ENCODE measurements around the gene DOCK6. TPM values are rescaled to one million over a fixed set of nuclear protein-coding genes. Genes with fewer than 3 reads are reported as not detected.

DOCK6 gene
- total and polyA plus RNA-seq, 10 of the 15 experiments (the other 5 are each of a cell fraction or from before 2014, with no cell fraction given), result 0.76 to 24.8 (median 4.7) TPM

DNA sequence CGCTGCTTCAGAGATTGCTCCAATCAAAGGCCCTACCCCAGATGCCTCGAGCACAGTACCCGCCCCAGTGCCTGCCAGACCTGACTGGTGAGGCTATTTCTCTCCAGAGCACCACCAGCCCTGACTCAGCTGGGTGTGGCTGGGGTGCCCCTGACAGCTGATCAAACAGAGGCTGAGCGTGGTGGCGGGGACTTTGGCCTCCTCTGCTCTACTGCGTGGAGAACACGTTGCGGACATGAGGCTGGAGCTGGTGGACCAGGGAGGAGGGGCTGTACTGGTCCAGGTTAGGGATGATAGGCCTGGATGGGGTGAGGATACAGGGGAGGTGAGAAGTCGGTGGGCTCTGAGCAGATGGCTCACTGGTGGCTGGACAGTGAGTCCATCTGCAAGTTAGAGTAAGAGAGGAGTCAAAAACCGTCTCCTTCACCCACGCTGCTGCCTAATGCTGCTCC is 3.5 kb upstream of the DOCK6 start:
- ChIA-PET CTCF (interaction anchor here (1.0 kb wide), 1 partner anchor 14 kb away, joined by 3 read pairs; no protein-coding TSS in a partner anchor), RAD21 (ENCODE audit: unreplicated experiment) (no interaction called here), SMC1A (ENCODE audit: uncharacterized antibody, unreplicated experiment) (interaction anchor here (0.5 to 1.3 kb wide), 2 partner anchors 15 to 111 kb away, joined by 3 to 4 read pairs; no protein-coding TSS in a partner anchor), POLR2A (interaction anchor here (0.6 kb wide), 1 partner anchor 264 kb away, joined by 5 read pairs; no protein-coding TSS in a partner anchor)
- Histone ChIP-seq H3K79me2 (ENCODE audit: control insufficient read depth, insufficient read depth, low read length) (no peaks in the 10 kb centered on the region), H3K9ac (ENCODE audit: control insufficient read depth, insufficient read depth, low read length) (no peak overlapping the region), H3K27me3 (replicated peaks in 1 of 2; ENCODE audit: control insufficient read depth in 2 of 2, insufficient read depth in 2 of 2, low read length in 1 of 2) (no peaks in the 10 kb centered on the region), H2AFZ (ENCODE audit: control insufficient read depth, low read depth, low read length) (no peak overlapping the region), H3K4me2 (ENCODE audit: control insufficient read depth, insufficient read depth) (no peak overlapping the region), H3K4me1 (ENCODE audit: control insufficient read depth, insufficient read depth, low read length) (peaks cover 5% of the 10 kb centered on the region; the same call in 1 of the 2 replicates), H3K36me3 (ENCODE audit: control insufficient read depth in 2 of 2, insufficient read depth in 2 of 2, low read length in 1 of 2) (no peaks in the 10 kb centered on the region), H3K27ac (ENCODE audit: control insufficient read depth, insufficient read depth) (no peak overlapping the region), H3K9me3 (replicated peaks; ENCODE audit: control insufficient read depth, insufficient read depth, low read length) (no peaks in the 10 kb centered on the region), H3K4me3 (no peak overlapping the region), H4K20me1 (ENCODE audit: control insufficient read depth, insufficient read depth) (no peaks in the 10 kb centered on the region)
- WGBS (ENCODE audit: insufficient coverage, insufficient replicate concordance, low lambda C conversion rate, missing lambda C conversion rate), result 27% methylated on average over 11 of the region's 11 CpGs
- intact Hi-C loops (cut with micrococcal nuclease; ENCODE audit: unreplicated experiment), result no loop called here
- DNase-seq (ENCODE audit: low read depth, low spot score) (no peak), ATAC-seq (no peak), FAIRE-seq (no peak)
- in situ Hi-C loops (cut with MboI), result no loop called here
- TF ChIP-seq STAT1 (conservative IDR thresholded peaks at IDR 0.05), result no peak
- TF ChIP-seq, protein P1, sequence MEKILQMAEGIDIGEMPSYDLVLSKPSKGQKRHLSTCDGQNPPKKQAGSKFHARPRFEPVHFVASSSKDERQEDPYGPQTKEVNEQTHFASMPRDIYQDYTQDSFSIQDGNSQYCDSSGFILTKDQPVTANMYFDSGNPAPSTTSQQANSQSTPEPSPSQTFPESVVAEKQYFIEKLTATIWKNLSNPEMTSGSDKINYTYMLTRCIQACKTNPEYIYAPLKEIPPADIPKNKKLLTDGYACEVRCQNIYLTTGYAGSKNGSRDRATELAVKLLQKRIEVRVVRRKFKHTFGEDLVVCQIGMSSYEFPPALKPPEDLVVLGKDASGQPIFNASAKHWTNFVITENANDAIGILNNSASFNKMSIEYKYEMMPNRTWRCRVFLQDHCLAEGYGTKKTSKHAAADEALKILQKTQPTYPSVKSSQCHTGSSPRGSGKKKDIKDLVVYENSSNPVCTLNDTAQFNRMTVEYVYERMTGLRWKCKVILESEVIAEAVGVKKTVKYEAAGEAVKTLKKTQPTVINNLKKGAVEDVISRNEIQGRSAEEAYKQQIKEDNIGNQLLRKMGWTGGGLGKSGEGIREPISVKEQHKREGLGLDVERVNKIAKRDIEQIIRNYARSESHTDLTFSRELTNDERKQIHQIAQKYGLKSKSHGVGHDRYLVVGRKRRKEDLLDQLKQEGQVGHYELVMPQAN (conservative IDR thresholded peaks at IDR 0.05), result no peak
- TF ChIP-seq BCL11A (IDR thresholded peaks at IDR 0.05; ENCODE audit: low read depth, low read length), result no peak
- no peak for TF ChIP-seq PAX8 (IDR thresholded peaks at IDR 0.05)
- no peak for TF ChIP-seq ZSCAN29 (IDR thresholded peaks at IDR 0.05)
- TF ChIP-seq, protein P2, sequence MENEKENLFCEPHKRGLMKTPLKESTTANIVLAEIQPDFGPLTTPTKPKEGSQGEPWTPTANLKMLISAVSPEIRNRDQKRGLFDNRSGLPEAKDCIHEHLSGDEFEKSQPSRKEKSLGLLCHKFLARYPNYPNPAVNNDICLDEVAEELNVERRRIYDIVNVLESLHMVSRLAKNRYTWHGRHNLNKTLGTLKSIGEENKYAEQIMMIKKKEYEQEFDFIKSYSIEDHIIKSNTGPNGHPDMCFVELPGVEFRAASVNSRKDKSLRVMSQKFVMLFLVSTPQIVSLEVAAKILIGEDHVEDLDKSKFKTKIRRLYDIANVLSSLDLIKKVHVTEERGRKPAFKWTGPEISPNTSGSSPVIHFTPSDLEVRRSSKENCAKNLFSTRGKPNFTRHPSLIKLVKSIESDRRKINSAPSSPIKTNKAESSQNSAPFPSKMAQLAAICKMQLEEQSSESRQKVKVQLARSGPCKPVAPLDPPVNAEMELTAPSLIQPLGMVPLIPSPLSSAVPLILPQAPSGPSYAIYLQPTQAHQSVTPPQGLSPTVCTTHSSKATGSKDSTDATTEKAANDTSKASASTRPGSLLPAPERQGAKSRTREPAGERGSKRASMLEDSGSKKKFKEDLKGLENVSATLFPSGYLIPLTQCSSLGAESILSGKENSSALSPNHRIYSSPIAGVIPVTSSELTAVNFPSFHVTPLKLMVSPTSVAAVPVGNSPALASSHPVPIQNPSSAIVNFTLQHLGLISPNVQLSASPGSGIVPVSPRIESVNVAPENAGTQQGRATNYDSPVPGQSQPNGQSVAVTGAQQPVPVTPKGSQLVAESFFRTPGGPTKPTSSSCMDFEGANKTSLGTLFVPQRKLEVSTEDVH (IDR thresholded peaks at IDR 0.05; ENCODE audit: low read depth, partially characterized antibody), result no peak
- TF ChIP-seq NFYA (IDR thresholded peaks at IDR 0.05; ENCODE audit: borderline replicate concordance, low read depth, low read length), result no peak
- no peak for TF ChIP-seq RB1 (IDR thresholded peaks at IDR 0.05; ENCODE audit: borderline replicate concordance)
- TF ChIP-seq, protein P3, sequence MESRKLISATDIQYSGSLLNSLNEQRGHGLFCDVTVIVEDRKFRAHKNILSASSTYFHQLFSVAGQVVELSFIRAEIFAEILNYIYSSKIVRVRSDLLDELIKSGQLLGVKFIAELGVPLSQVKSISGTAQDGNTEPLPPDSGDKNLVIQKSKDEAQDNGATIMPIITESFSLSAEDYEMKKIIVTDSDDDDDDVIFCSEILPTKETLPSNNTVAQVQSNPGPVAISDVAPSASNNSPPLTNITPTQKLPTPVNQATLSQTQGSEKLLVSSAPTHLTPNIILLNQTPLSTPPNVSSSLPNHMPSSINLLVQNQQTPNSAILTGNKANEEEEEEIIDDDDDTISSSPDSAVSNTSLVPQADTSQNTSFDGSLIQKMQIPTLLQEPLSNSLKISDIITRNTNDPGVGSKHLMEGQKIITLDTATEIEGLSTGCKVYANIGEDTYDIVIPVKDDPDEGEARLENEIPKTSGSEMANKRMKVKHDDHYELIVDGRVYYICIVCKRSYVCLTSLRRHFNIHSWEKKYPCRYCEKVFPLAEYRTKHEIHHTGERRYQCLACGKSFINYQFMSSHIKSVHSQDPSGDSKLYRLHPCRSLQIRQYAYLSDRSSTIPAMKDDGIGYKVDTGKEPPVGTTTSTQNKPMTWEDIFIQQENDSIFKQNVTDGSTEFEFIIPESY (IDR thresholded peaks at IDR 0.05), result no peak
- no TSS peak for BruUV-seq (replicated peaks)
